GM10248 (cell line): ENCODE data around the gene PSMG4.

ENCODE experiments used
- CTCF ChIA-PET: fragments of 300-600 bp; sonication (Branson Sonifier 250); formaldehyde crosslinking; extraction: SDS; loops from one replicate; lab custom pipeline; 2021; ENCODE audit warnings: antibody characterized with exemption; lab: Yijun Ruan, JAX
- POLR2A ChIA-PET: fragments of 350-650 bp; sonication (Branson Sonifier 250); formaldehyde crosslinking; extraction: SDS; loops from one replicate; lab custom pipeline; 2020; ENCODE audit warnings: antibody characterized with exemption; lab: Yijun Ruan, JAX
- DNase-seq: peaks from one replicate; pipeline ENCODE4 v3.0.0; 2012; ENCODE audit errors: extremely low spot score
- TF ChIP-seq, protein P1 (sequence below): IDR thresholded peaks from 2 replicates; pipeline ENCODE4 v1.5.1; 2012; ENCODE audit warnings: mild to moderate bottlenecking, low read depth; ENCODE audit errors: extremely low read depth, missing control alignments, control extremely low read depth

PSMG4 gene, protein sequence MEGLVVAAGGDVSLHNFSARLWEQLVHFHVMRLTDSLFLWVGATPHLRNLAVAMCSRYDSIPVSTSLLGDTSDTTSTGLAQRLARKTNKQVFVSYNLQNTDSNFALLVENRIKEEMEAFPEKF

DNA sequence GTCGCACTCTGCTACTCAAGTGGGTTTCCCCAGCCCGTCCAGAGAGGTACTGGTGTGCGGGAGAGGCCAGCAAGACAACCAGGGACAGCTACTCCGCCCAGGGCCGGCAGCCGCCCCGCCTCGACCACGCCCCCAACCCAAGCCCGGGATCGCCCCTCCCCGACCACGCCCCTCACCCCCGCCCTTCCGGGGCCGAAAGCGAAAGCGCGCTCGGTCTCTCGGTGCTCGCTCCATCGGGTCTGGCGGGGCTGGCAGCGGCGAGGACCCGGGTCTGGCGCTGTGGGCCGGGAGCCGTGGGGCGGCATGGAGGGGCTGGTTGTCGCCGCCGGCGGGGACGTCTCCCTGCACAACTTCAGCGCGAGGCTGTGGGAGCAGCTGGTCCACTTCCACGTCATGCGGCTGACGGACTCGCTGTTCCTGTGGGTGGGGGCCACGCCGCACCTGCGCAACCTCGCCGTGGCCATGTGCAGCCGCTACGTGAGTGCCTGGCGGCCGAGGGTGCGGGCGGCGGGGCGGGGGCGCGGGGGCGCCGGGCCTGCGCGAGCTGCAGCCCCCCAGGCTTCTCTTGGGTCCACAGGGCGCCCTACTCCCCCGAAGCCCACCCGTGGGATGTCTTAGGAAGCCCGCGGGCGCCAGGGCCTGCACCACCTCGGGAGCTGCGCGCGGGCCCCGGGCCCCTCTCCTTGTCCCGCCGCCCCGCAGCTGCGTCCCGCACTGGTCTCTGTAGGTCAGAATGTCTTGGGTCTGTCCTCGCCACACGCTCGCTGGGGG lies at the start of gene PSMG4:
PSMG4 (plus strand) TSS at position 228 of the 771 bp plus-strand sequence; CDS start at position 304, 76 bp downstream.
- CTCF ChIA-PET = interaction anchor here (1.1 to 5.0 kb wide), 9 partner anchors 7 to 474 kb away, joined by 3 to 36 read pairs (median 4); partner anchors contain the start of gene TUBB2A
- POLR2A ChIA-PET = no interaction called here

DNA sequence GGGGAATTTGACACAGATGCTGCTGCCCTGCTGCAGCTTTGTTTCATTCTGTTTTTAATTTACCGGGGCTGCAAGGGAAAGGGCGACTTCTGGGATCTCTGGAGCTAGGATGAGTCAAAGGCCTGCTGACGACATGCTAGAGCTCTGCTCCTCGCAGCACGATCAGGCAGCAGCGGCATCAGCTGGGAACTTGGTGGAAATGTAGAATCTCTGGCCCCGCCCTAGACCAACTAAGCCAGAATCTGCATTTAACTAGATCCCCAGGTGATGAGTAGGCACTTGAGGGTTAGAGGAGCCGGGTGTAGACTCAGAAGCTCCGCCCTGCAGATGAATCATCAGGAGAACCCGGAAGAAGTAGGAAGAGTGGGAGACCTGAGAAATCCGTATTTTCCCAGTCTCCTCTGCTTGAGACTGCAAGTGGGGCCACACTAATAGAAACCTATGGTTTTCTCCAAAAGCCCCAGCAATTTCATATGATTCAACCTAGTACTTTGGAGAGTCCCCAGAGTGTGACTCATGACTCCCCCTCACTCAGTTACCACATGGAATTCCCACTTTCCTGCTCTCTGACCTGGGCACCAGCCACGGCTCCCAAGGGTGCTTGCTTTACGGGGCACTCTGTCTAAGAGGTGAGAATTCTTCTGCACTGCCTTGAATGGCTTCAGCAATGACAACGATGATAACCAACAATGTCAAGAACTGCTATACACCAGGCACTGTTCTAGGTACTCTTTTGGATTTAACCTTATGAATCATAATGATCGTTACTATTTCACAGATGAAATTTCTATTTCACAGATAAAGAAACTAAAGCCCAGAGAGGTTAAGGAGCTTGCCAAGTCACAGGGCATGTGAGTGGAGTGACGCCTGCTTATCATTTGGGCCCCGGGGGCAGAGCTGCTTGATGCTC lies 49.4 kb upstream of the PSMG4 start:
- POLR2A ChIA-PET = interaction anchor here (1.4 kb wide), 1 partner anchor 145 kb away, joined by 4 read pairs; no protein-coding TSS in a partner anchor
- TF ChIP-seq, protein P1, sequence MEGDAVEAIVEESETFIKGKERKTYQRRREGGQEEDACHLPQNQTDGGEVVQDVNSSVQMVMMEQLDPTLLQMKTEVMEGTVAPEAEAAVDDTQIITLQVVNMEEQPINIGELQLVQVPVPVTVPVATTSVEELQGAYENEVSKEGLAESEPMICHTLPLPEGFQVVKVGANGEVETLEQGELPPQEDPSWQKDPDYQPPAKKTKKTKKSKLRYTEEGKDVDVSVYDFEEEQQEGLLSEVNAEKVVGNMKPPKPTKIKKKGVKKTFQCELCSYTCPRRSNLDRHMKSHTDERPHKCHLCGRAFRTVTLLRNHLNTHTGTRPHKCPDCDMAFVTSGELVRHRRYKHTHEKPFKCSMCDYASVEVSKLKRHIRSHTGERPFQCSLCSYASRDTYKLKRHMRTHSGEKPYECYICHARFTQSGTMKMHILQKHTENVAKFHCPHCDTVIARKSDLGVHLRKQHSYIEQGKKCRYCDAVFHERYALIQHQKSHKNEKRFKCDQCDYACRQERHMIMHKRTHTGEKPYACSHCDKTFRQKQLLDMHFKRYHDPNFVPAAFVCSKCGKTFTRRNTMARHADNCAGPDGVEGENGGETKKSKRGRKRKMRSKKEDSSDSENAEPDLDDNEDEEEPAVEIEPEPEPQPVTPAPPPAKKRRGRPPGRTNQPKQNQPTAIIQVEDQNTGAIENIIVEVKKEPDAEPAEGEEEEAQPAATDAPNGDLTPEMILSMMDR = peak; percentile 43
- CTCF ChIA-PET = interaction anchor here (0.7 to 5.0 kb wide), 17 partner anchors 8 to 523 kb away, joined by 3 to 33 read pairs (median 4); partner anchors contain the start of gene TUBB2A
- DNase-seq = peak; percentile 60

More for the DNA sequence above, at the start of gene PSMG4:
- TF ChIP-seq, protein P1 = no peak
- peak; percentile 99 for DNase-seq

DNA sequence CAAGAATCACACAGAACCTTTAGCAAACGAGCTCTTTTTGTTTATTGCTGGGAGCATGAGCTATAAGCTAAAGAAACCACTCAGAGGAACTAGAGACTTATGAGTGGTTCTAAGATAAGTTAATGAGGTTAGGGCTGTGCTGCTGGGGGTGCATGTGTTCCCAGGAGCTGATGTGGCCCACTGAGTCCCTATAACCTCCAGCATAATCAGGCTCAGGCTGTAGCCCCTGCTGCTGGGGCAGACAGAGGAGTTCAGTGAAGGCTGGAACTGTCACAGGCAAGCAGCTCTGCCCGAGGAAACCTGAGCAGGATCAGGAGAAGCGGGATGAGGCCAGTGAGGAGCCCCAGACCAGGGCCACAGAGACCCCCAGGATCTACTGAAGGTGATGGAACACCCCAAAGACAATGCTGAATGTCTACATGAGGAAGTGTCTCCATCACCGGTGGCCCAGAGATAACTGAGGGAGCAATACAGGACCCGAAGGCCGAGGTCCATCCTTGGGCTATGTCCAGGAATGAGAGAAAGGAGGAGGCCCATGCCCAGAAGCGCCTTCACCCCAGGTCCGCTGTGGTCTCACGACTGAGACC lies 48.6 kb upstream of the PSMG4 start:
- ChIA-PET POLR2A (no interaction called here), CTCF (interaction anchor here (0.9 to 5.0 kb wide), 9 partner anchors 9 to 522 kb away, joined by 3 to 33 read pairs (median 4); no protein-coding TSS in a partner anchor)
- DNase-seq = no peak
- TF ChIP-seq, protein P1 = no peak

DNA sequence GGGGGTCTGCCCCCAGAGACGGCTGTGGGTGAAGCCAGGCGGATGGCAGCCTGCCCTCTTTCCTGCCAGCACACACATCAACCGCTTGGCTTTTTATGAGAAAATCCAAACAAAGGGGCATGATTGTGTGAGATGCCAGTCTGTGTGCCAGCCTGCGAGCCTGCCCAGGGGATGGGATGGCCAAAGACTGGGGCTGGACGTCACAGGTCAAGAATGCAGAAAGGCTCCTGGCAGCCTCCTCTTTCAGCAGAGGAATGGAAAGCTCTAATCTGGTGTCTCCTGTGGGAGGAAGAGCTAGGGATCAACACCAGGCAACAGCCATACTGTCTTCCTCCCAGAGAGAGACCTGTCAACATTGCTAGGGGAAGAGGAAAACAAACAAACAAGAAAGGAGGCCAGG lies 47.1 kb upstream of the PSMG4 start:
- TF ChIP-seq, protein P1 = no peak
- no peak for DNase-seq
- CTCF ChIA-PET = interaction anchor here (1.0 to 5.0 kb wide), 8 partner anchors 11 to 141 kb away, joined by 3 to 33 read pairs (median 4); partner anchors contain the start of gene TUBB2A
- POLR2A ChIA-PET = no interaction called here

DNA sequence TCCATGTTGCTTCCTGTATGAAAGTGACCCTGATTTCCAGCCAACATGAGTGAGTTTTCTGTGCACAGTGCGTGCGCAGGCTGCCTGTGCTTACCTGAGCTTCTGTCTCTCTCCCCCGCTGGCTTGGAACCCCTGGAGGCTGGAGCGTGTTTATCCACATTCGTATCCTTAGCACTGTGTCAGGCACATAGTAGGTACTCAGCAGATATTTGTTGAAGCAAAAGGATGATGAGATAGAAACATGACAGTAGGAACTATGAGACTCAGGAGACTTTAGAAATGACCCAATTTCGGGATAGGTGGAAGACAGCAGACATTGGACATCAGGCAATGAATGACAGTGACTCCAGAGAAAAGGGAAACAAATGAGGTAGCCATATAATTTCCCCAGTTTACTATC lies 46.5 kb upstream of the PSMG4 start:
- no peak for DNase-seq
- TF ChIP-seq, protein P1 = no peak
- POLR2A ChIA-PET = no interaction called here
- CTCF ChIA-PET = interaction anchor here (1.1 to 5.0 kb wide), 8 partner anchors 11 to 142 kb away, joined by 3 to 33 read pairs (median 3); no protein-coding TSS in a partner anchor

DNA sequence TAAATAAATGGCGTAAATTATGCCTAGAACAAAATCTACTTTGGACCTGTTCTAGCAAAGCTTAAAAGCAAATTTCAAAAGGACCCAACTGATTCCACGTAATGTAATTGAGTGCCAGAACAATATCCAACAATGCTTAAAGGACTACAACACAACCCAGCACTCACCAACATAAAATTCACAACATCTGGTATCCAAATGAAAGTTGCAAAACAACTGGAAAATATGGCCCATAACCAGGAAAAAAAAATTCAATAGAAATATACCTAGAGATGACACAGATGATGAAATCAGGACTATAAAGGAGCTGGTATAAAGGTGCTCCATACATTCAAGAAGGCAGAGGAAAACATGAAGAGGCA lies 45.4 kb upstream of the PSMG4 start:
- ChIA-PET CTCF (interaction anchor here (0.6 to 3.0 kb wide), 4 partner anchors 9 to 38 kb away, joined by 3 to 8 read pairs (median 6); no protein-coding TSS in a partner anchor), POLR2A (no interaction called here)
- no peak for DNase-seq
- TF ChIP-seq, protein P1 = no peak
